IMR-90 (cell line): ENCODE data around the gene PRKCE.

Experiments
- FOS ChIP-seq: fragments of 150-350 bp; IDR thresholded peaks from 2 replicates; pipeline ENCODE4 v1.6.1; 2016; ENCODE audit warnings: low read depth, low read length
- POLR2A ChIP-seq: IDR thresholded peaks from 2 replicates; pipeline ENCODE4 v1.6.1; 2012; ENCODE audit warnings: mild to moderate bottlenecking, low read depth, low read length
- TF ChIP-seq, protein P1 (sequence below): conservative IDR thresholded peaks from 2 replicates; pipeline ENCODE4 v1.5.1; 2012; ENCODE audit warnings: mild to moderate bottlenecking, low read depth, low read length, improper control_type of control experiment

DNA sequence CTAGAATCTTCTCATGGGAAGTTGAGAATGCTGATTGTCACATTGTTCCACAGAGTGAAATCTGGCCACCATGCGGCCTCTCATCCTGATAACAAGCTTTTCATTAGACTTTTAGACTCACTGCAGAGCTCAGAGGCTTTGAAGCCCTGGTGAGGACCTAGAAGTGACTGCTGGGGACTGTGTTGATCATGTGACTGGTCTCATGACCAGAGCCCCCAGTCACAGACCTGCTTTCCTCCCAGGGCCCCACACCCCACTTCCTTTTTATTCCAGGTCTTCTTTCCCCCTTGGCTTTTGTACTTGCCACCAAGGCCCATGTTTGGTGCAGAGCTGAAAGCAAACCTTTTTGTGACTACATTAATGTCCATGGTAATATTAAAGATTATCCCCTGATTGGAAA is 45.2 kb downstream of the PRKCE start:
- TF ChIP-seq, protein P1, sequence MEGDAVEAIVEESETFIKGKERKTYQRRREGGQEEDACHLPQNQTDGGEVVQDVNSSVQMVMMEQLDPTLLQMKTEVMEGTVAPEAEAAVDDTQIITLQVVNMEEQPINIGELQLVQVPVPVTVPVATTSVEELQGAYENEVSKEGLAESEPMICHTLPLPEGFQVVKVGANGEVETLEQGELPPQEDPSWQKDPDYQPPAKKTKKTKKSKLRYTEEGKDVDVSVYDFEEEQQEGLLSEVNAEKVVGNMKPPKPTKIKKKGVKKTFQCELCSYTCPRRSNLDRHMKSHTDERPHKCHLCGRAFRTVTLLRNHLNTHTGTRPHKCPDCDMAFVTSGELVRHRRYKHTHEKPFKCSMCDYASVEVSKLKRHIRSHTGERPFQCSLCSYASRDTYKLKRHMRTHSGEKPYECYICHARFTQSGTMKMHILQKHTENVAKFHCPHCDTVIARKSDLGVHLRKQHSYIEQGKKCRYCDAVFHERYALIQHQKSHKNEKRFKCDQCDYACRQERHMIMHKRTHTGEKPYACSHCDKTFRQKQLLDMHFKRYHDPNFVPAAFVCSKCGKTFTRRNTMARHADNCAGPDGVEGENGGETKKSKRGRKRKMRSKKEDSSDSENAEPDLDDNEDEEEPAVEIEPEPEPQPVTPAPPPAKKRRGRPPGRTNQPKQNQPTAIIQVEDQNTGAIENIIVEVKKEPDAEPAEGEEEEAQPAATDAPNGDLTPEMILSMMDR, result no peak
- TF ChIP-seq POLR2A, result no peak
- TF ChIP-seq FOS, result no peak
